CD4-positive, alpha-beta T cell treated with Interleukin-4 for 4 hours (primary cell): ENCODE data around the gene ACSM2B.
"Not testable (repeated sequence)": the region's sequence is repeated elsewhere in the genome, so short reads cannot be mapped to it uniquely, and the experiment has no call there.

Experiments used
- DNase-seq: peaks from one replicate; pipeline ENCODE4 v3.0.0-alpha.2; 2020

Gene ACSM2B

DNA sequence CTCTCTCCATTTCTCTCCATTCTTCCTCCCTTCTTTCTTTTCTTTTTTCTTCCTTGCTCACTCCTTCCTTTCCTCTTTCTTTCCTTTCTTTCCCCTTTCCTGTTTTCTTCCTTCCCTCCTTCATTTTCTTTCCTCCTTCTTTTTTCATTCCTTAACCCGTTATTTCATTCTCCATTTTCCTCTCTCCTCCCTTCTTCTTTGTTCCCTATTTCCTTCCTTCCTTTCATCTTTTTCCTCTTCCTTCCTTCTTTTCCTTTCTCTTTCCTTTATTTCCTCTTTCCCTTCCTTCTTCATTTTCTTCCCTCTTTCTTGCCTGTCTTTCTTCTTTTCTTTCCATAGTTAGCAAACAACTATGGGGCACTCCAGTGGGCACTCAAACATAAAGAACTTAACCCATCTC, 16.6 kb upstream of the ACSM2B start:
- not testable (repeated sequence) for DNase-seq

DNA sequence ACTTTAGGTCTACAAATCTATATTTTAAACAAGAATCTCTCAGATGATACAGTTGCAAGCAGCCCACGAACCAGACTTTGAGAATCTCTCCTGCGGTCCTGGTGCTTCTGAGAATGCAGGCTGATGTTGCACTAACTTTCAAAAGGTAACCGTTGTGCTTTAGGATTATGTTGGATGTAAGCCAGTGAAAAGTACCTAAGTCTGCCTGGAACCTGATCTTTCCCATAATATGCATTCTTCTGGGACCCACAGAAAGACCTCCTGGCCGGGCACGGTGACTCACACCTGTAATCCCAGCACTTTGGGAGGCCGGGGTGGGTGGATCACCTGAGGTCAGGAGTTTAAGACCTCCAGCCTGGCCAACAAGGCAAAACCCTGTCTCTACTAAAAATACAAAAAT, 13.3 kb upstream of the ACSM2B start:
- not testable (repeated sequence) for DNase-seq

DNA sequence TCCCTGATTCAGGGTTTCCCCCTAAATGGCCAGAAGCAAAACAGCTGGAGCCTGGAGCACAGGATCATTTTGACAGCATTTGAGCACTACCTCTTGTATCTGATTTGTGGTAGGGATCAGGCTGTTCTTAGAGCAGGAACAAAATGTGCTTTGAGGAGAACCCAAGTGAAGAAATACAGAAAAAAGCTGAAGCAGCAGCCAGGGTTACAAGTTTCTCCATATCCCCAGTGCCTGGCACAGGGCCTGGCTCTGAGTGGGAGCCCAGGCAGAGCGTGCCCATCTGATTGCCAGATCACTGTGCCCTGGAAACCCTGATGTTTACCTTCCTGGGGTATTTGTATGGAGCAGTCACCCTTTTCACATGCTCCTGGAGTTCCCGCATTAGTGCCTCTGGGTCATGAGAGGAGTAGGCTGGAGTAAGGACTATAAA, 11.5 kb upstream of the ACSM2B start:
- DNase-seq, result not testable (repeated sequence)

DNA sequence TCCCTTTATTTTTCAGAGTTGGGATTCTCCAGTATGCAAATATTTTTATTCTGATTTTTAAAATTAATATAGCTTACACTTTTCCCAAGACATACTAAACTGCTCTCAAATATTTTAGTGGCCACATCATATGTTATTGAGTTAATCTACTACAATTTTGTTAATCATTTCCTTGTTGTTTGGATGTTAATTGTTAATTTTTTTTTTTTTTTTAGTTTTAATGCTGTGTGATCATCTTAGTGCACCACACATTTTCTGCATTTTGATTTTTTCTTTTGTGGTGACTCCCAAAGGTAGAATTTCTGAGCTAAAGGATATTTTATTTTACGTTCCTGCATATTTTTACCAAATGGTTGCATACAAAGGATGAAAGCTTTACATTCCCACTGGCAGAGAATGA, 10.5 kb upstream of the ACSM2B start:
- DNase-seq, result not testable (repeated sequence)

DNA sequence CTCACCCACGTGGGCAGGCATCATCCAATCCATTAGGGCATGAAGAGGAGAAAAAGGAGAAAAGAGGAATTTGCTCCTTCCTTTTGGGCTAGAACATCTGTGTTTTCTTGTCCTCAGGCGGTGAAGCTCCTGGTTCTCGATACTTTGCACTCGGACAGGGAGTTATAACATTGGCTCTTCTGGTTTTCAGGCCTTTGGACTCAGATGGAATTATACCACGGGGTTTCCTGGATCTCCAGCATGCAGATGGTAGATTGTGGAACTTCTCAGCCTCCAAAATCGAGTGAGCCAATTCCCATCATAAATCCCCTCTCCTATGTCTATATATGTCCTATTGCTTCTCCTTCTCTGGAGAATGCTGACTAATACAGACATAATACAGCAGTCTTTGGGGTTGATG, 9.9 kb upstream of the ACSM2B start:
- DNase-seq, result not testable (repeated sequence)

DNA sequence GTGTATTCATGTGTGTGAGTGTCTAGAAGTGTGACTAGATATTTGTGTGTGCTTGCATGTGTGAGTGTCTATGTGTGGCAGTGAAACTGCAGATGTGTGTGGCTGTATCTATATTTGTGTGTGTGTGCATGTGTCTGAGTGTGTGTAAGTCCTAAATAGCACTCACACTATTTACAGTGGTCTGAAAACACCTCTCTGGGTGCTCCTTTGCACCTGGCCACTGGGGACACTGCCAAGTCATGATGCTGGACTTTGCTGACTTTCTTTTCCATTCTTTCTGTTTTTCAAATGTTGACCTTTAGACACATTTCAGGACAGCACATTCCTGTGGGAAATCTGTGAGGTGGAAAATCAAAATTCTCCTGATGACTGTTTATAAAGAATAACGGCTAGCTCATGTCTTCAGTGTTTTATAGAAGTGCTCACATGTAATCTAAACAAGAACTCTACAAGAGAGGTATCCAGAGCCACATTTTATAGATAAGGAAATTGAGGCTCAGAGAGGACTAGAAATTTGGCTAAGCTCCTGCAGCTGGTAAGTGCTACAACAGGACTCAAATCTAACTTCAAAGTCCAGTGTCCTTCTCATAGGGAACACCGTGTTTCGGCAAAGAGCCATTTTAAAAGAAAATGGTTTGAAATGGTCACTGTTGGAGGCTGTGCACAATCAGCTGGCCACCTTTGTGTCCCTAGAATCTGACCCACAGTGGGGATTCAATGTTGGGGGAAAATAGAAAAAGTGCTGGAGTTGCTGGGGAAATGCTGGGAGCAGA, 4.5 kb upstream of the ACSM2B start:
- not testable (repeated sequence) for DNase-seq

DNA sequence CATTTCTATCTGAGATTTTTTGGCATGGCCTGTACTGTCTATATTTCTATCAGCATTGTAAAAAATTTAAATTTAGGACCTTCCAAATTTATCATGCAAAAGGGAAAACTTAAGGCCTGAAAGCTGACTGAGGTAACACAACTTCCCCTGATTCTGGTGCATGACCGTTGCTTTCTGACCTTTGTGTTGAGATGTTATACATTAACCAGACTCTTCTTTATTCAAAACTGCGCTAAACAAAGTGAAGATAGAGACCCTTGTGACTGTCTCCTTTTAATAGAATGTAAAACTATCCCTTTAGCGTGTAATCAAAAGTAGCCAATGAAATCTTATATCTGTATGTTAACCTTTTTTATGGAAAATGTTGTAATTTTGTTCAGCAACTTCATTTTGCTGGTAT, 1.9 kb upstream of the ACSM2B start:
- not testable (repeated sequence) for DNase-seq

DNA sequence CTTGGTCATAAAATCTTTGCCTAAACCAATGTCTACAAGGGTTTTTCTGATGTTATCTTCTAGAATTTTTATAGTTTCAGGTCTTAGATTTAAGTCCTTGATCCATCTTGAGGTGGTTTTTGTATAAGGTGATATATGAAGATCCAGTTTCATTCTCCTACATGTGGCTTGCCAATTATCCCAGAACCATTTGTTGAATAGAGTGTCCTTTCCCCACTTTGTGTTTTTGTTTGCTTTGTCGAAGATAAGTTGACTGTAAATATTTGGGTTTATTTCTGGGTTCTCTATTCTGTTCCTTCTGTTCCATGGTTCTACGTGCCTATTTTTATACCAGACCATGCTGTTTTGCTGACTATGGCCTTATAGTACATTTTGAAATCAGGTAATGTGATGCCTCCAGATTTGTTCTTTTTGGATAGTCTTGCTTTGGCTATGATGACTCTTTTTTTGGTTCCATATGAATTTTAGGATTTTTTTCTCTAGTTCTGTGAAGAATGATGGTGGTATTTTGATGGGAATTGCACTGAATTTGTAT, 7.0 kb downstream of the ACSM2B start:
- DNase-seq, result not testable (repeated sequence)

DNA sequence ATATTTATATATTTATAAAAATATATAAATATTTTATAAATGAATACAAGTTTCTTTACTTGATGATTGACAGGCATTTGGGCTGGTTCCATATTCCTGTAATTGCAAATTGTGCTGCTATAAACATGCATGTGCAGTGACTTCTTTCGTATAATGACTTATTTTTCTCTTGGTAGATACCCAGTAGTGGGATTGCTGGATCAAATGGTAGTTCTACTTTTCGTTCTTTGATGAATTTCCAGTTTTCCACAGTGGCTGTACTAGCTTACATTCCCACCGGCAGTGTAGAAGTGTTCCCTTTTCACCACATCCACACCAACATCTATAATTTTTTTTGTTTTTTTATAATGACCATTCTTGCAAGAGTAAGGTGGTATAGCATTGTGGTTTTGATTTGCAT, 7.8 kb downstream of the ACSM2B start:
- no peak for DNase-seq

DNA sequence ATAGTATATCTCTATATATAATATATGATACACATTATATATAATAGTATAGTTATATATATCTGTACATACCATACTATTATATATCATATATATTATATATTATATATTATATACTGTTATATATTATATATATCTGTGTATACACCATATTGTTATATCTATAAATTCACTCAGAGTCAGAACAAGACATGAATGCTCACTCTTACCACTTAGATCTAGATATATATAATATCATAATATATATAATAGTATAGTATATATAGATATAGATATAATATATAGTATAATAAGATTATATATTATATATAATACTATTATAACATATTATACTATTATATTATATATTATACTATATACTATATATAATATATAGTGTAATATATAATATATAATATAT, 9.3 kb downstream of the ACSM2B start:
- DNase-seq, result no peak

DNA sequence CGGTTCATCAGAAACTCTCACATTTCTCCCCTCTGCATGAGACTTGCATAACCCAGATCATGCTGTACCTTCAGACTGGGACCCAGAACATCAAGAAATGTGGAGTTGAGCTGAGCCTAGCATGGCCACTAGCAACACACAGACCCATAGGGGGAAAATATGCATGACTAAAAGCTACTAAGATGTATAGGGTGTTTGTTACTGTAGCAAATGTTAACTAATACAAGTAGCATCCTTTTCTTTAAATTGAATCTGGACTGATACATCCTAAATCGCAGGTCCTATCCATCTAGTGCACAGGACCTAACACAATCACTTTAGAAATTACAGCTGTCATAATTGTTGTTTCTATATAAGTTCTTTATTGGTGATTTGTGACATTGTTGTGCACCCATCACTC, 10.8 kb downstream of the ACSM2B start:
- not testable (repeated sequence) for DNase-seq

DNA sequence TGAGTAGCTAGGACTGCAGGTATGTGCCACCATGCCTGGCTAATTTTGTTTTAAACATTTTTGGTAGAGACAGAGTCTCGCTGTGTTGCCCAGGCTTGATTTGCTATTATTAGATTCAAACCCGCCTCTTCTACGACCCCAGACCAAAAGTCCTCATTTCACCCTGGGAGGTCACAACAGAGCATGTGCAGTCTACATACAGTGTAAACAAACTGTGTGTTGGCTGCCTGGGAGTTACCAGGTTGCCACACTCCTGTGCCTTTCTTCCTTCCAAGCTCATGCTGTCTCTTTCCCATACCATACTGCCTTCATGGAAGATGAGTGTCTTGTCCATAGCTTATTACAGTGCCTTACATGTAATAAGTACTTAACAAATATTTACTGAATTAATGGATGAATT, 11.9 kb downstream of the ACSM2B start:
- not testable (repeated sequence) for DNase-seq

DNA sequence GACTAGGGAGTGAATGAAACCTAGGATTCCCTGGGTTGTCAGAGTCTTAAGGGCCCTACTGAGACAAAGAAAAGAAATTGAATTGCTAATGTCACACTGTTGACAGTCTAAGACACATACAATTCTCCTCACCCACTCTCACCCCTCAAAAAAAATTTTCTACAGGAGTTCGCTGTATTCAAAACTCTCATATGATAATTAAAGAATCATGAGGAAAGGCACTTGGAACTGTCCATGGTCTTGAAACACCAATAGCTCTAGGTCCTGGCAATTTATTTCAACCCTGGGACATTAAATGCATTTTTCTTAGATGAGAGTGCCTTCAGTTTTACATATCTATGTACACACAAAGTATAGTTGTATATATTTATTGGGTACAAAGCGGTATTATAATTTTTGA, 20.5 kb downstream of the ACSM2B start:
- DNase-seq, result not testable (repeated sequence)

DNA sequence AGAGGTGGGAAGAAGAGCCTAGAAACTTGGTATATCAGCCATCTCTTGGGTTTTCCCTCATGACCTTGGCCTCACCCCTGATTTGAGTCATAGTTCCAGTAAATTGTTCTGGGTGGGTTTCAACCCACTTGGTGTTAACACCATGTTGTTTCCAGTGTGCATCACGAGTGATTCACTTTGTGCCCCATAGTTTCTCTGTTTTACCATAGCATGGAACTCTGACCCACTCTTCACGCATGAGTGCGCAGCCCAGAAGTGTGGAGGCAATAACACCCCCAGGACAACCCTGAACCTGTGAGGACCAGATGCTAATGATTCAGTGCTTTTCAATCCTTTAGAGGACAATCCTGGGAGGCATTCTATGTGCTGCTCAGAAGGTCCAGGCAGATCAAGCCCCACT, 21.5 kb downstream of the ACSM2B start:
- DNase-seq, result not testable (repeated sequence)

DNA sequence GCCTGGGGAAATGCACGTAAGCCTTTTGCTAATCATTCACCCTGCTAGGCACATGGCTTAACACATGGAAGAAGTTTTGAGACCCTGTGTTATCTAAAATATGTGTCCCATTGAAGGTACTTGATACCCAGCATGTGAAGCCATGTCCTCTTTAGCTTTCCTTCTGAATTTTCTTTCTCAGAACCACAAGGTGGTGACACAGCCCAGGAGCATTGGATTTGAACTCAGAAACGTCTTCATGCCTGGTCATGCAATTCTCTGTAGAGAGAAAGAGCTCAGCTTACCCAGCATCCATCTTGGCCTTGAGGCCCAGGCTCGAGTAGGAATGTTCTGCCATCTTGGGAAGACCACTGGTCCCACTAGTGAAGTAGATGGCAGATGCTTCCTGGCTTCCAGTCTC, 22.7 kb downstream of the ACSM2B start:
- not testable (repeated sequence) for DNase-seq

DNA sequence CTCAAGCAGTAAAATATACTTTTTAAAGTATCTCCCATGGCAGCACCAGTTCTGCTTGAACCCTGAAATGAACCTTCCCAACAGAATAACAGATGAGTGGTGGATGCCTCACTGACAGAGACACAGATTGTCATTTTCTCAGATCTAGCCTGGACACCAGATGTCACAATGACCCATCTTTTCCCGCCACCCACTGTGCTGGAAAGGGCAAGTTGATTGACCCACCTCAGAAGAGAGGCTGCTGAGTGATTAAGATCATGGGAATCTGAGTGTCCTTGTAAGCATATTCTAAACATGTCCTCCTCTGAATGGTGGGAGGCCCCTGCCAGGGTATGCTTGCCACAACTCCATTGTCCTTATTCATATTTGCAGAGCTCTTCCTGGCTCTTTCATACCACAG, 29.2 kb downstream of the ACSM2B start:
- DNase-seq, result not testable (repeated sequence)

DNA sequence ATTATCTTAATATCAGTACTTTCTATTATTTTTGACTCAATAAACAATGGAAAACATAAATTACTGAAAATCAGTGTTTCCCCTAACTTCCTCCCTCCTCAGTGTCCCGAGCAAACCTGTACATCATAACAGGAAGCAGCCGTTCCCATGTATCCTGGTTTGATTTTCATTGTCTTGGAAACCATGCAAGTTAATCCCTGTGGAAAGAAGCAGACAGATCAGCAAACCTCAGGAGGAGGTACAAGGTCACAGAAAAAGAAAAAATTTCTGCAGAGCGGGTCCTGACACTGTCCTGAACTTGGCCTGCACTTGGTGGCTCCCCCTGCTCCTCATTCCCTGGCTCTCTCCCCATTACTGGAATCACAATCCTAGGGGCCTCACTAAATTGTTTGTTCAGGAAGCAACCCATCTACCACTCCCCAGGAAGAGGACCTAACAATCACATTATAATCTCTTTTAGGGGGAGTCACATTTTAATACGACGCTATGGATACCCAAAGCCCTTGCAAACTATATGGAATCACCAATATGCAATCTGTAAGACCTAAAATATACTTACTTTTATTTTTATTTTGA, 29.8 kb downstream of the ACSM2B start:
- not testable (repeated sequence) for DNase-seq

DNA sequence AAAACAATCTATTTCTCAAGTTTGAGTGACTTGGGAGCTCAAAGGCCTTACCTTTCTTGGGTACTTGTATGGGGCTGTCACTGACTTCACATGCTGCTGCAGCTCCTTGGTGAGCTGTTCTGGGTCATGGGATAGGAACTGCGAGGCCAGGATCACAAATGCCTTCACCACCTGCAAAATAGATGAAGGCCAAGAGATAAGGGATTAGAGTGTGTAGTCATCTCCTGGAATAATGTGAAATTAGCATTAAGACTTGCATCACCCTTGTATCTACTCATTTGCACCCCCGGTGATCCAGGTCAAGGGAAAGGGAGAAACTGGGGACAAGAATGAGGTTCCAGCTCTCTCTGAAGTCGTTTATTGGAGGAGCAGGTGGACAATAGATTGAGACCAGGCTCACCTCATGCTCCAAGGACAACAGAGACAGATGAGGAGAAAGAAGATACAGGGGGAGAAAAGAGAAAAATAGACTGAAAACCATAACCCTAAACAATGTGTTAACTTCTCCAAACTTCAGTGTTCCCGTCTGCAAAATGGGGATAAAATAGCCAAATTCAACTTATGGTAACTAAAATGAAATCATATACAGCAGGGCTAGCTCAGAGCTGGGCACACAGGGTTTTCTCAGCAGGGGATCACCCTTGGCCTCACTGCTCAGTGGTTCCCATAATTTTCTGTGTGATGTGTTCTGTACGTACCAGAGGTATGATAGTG, 35.4 kb downstream of the ACSM2B start:
- DNase-seq, result not testable (repeated sequence)

DNA sequence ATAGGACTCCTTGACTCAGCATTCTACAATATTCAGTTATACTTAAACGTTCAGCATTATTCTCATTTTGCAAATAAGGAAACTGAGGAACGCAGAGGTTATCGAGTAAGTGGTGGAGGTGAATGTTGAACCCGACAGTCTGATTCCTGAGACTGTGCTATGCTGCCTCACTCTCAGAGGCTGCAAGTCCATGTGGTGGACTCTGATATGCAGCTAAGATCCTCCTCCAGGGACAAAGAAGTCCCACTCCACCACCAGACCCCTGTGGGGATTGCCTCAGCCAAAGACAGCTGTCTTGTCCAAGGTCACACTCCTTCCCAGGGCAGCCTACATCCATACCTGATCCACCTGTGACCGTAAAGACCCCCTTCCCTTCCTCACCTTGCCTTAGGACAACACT, 37.5 kb downstream of the ACSM2B start:
- no peak for DNase-seq

DNA sequence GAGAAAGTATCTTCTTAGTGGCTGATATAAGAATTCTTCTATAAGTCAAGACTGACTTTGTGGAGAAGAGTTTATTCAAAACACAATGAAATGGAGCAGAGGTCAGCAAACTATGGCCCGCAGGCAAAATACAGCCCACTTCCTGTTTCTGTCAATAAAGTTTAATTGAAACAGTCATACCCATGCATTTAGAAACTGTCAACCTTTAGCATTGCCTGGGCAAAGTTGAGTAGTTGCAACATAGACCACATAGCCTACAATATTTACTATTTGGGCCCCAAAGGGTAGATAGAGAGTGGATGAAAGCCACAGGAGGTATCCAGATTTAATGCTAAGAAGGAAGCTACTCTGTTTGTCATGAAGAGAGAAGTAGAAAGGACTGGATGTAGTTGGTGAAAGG, 38.0 kb downstream of the ACSM2B start:
- no peak for DNase-seq

DNA sequence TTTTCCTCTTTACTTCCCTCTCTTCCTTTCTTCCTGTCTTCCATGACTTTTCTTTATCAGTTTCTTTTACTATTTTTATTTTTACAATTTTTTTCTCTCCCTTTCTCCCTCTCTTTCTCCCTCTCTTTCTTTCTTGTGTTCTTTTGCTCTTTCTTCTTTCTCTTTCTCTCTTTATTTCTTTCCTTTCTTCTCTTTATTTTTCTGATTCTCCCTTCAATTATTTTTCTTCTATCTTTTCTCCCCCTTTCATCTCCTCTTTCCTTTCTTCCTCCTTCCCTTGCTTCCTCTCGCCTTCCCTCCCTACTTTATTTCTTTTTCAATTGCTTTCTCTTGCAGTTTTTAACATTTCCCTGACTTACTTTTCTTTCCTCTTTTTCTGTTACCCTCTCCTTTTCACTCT, 39.5 kb downstream of the ACSM2B start:
- DNase-seq, result not testable (repeated sequence)

DNA sequence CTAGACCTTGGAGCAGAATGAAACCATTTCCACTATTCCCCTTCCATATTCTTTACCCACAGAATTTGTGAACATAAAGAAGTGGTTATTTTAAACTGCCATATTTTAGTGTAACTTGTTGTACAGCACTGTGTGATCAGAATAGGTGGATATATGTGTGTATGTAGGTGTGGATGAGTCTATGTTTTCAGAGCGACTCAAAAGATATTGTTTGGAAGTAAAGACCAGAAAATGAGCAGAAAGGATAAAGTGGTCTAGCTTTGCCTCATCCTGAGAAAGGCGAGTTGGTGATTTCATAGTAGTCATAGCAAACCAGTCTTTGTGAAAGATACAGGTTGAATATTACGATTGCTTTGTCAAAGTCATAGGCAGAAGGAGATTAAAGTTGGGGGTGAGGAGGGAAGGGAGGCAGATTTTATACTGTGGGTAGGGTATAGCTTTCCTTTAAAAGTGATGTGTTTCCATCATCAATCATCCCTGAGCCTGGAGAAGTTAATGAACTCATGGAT, 43.8 kb downstream of the ACSM2B start:
- DNase-seq, result not testable (repeated sequence)

DNA sequence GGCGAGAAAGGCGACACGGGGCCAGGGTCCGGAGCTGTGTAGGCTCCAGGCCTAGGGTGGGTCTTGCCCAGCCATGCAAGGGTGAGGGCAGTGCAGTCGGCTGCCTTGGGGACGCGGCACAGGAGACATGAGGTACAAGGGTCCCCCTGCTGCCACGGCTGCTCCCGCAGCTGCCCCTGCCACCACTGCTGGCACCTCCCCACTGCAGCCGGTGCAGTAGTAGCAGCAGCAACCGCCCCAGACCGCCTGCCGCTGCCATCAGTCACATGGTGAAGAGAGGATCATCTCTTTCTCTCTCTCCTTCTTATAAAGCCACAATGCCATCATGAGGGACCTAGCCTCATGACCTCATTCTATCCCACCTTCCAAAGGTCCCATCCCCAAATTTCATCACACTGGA, 44.4 kb downstream of the ACSM2B start:
- DNase-seq, result not testable (repeated sequence)
